Stimulated activated CD4-positive, alpha-beta T cell treated with anti-CD3 and anti-CD28 coated beads, Interleukin-12 subunit alpha, Interleukin-12 subunit beta, amount 100 ng/mL, for 4 hours (primary cell): ENCODE data around the gene DGKZ.
"Not testable (repeated sequence)": the region's sequence is repeated elsewhere in the genome, so short reads cannot be mapped to it uniquely, and the experiment has no call there.

Source experiments
- DNase-seq: peaks from one replicate; pipeline ENCODE4 v3.0.0-alpha.2; 2020

Gene DGKZ

GRCh38 chr11:46367244-46367915 lies 20.1 kb downstream of the DGKZ start:
- DNase-seq = peak; percentile 74

DNA sequence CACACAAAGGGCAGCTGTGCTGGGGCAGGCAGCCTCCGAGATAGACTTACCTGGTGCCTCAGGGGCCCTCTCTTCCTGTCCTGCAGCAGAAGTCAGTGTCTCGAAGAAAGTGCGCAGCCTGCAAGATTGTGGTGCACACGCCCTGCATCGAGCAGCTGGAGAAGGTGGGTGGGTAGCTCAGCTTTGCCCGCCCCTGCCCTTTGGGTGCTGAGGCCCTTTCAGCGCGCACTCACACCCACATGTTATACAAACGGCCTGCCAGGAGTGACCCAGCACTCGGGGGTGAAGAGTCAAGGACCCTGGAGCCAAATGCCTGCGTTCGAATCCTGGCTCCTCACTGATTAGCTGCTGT lies 20.6 kb downstream of the DGKZ start:
- DNase-seq = no peak

DNA sequence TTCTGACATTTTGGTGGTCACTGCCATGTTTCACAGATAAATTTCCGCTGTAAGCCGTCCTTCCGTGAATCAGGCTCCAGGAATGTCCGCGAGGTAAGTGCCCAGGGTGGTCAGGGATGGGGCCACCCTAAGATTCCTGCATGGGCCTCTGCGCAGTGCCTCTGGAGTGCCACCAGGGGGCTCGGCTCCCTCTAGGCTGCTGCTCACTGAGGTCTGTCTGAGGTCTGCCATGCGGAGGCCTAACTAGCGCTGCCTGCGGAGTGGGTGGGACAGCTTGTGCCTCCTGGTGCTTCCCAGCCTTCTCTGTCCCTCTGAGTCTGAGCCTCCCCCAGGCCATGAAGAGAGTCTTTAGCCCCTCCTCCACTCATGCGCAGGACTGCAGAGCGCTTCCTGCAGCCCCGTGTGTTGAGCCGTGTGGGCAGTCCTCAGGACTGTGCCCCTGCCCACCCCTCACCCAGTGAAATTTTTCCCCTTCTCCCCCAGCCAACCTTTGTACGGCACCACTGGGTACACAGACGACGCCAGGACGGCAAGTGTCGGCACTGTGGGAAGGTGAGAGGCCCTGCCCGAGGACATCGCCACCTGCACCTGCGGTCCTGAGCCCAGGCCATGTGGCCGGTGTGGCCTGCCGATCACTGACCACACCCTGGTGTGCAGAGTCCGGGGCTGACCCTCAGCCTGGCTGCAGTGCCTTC lies 22.3 kb downstream of the DGKZ start:
- DNase-seq = peak; percentile 58

DNA sequence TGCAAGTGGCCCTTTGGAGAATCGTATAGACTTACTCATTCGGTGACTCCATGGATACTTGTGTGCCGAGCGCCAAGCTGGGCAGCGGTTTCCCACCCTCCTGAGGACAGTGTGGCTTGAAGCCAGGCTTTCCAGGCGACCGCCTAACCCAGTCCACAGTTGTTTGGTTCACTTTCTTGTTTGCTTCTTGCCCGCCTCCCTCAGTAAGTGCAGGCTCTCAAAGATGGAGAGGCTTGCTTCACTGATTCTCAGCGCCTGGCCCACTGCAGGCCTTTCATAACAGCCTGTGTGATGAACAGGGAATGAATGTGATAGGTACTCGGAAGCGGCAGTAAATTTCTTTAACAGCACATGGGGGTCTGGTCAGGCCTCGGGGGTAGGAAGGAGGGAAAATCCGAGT lies 23.0 kb downstream of the DGKZ start:
- no peak for DNase-seq

DNA sequence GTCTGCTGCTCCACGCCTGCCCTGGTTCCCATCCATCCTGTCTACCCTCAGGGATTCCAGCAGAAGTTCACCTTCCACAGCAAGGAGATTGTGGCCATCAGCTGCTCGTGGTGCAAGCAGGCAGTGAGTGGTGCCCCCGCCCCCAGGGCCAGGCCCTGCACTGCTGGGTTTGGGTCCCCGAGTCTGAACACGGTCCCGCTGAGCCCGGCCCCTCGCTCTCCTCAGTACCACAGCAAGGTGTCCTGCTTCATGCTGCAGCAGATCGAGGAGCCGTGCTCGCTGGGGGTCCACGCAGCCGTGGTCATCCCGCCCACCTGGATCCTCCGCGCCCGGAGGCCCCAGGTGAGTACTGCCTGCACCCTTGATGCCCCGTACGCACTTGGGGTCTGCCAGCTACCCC lies 24.0 kb downstream of the DGKZ start:
- not testable (repeated sequence) for DNase-seq

GRCh38 chr11:46372086-46372485 lies 24.8 kb downstream of the DGKZ start:
- DNase-seq = no peak

DNA sequence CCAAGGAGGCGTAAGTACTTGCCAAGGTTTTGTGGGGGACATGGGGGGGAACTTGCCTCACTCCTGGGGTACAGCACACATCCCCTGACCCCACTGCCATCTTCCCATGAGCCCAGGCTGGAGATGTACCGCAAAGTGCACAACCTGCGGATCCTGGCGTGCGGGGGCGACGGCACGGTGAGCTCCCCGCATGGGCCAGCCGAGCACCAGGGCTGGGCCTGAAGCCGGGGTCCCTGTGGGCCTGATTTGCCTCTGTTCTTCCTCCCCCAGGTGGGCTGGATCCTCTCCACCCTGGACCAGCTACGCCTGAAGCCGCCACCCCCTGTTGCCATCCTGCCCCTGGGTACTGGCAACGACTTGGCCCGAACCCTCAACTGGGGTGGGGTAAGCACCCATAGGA lies 25.2 kb downstream of the DGKZ start:
- DNase-seq = not testable (repeated sequence)

GRCh38 chr11:46373787-46374740 lies 26.8 kb downstream of the DGKZ start:
- DNase-seq = no peak

DNA sequence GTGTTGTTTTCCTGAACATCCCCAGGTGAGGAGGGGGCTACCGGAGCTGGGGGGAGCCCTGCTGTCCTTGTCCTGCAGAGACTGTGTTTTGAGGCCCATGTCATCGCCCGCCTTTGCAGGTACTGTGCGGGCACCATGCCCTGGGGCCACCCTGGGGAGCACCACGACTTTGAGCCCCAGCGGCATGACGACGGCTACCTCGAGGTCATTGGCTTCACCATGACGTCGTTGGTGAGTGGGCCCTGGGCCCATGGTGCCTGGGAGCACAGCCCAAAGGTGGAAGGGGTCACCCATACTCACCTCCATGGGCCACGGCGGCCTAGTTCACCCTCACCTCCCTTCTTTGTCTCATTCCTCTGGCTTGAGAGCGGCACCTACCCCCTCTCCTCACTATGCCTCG lies 27.6 kb downstream of the DGKZ start:
- no peak for DNase-seq

GRCh38 chr11:46375392-46376101 lies 28.3 kb downstream of the DGKZ start:
- DNase-seq = no peak

DNA sequence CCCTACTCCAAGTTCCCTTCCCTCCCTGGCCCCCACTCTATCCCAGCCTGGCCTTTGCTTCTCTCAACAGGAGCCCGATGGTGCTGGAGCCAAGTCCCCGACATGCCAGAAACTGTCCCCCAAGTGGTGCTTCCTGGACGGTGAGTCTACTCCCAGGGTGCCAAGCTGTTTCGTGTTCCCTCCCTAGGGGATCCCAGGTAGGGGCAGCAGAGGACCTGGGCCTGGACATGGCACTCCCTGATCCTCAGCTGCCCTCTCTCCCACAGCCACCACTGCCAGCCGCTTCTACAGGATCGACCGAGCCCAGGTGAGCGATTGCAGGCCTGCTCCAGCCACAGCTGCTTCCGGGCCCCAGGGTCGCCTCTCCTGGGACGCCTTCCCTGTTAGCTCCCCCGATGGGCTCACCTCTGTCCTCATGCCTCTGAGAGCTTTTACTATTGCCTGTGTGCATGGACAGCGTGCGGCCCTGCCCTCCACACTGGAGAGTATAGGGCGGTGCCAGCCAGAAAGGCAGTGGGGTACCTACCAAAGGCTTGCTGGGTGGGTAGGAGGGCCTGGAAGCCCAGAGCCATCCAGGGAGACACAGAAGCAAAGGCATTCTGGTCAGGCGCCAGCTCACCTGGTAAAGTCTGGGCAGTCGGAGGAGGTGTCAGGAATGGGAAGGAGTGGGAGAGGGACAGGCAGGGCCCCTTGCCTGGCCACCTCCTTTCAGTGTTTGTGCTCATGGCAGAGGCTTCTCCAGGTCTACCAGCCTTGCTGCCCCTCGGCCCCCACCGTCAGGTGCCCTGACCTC lies 29.2 kb downstream of the DGKZ start:
- no peak for DNase-seq

- no peak for DNase-seq
Observed at GRCh38 chr11:46377290-46377689, 30.0 kb downstream of the DGKZ start.

- DNase-seq = no peak
Observed at GRCh38 chr11:46377831-46378230, 30.6 kb downstream of the DGKZ start.

GRCh38 chr11:46378296-46378695 lies 31.0 kb downstream of the DGKZ start:
- no peak for DNase-seq

DNA sequence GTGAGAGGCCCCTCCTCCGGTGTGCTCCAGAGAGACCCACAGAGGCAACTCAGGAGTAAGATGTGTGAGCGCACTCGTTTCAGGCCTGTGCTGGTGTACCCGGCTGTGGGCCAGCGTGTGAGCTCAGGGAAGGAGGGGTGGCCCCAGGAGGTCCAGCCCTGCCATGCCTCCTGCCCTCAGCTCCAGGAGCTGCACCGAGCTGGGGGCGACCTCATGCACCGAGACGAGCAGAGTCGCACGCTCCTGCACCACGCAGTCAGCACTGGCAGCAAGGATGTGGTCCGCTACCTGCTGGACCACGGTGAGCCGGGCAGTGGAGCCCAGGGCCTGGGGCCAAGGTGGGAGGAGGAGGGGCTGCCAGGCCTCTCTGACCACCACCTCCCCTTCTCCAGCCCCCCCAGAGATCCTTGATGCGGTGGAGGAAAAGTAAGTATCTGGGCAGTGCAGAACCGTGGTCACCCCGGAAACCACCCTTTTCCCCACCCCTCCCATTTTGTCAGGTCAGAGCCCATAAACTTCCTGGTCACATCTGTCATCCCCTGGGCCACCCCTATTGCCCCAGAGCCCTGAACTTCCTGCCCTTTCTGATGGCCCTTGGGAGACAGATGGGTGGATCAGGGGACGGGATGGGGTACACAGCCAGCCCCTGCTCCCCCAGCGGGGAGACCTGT lies 31.7 kb downstream of the DGKZ start:
- no peak for DNase-seq

- DNase-seq = not testable (repeated sequence)
Observed at GRCh38 chr11:46379482-46380293, 32.4 kb downstream of the DGKZ start.

GRCh38 chr11:46380340-46381047 lies 33.2 kb downstream of the DGKZ start:
- DNase-seq = peak; percentile 52

- DNase-seq = no peak
Observed at GRCh38 chr11:46381048-46381818, 34.0 kb downstream of the DGKZ start, which contains the start of gene MDK. Gene MDK, plus strand, starts transcription at chr11:46381669. Its CDS starts 389 bp downstream, at chr11:46382058.
